ENCODE results near the gene METTL21A. TPM values are rescaled to one million over a fixed set of nuclear protein-coding genes. Genes with fewer than 3 reads are reported as not detected.

Gene METTL21A
- total RNA-seq, 1 donor from 2014 or later = 22.5 TPM

- no peak for DNase-seq (ENCODE audit: extremely low read depth, low read depth, low spot score)
Measured at GRCh38 chr2:207624185-207625013, 795 bp downstream of the METTL21A start.

- no peak for DNase-seq (ENCODE audit: extremely low read depth, low read depth, low spot score)
Measured at GRCh38 chr2:207621501-207622039, 3.6 kb downstream of the METTL21A start.

- DNase-seq (ENCODE audit: extremely low read depth, low read depth, low spot score) = no peak
Measured at GRCh38 chr2:207619764-207620203, 5.4 kb downstream of the METTL21A start.

GRCh38 chr2:207617011-207617671 is 8.1 kb downstream of the METTL21A start:
- DNase-seq (ENCODE audit: extremely low read depth, low read depth, low spot score) = peak; percentile 75

- no peak for DNase-seq (ENCODE audit: extremely low read depth, low read depth, low spot score)
Measured at GRCh38 chr2:207616185-207616584, 9.0 kb downstream of the METTL21A start.

- no peak for DNase-seq (ENCODE audit: extremely low read depth, low read depth, low spot score)
Measured at GRCh38 chr2:207614824-207615223, 10.4 kb downstream of the METTL21A start.

- DNase-seq (ENCODE audit: extremely low read depth, low read depth, low spot score) = no peak
Measured at GRCh38 chr2:207612714-207613113, 12.5 kb downstream of the METTL21A start.

- DNase-seq (ENCODE audit: extremely low read depth, low read depth, low spot score) = no peak
Measured at GRCh38 chr2:207606829-207607228, 18.4 kb downstream of the METTL21A start.

GRCh38 chr2:207606399-207606798 is 18.8 kb downstream of the METTL21A start:
- no peak for DNase-seq (ENCODE audit: extremely low read depth, low read depth, low spot score)

- DNase-seq (ENCODE audit: extremely low read depth, low read depth, low spot score) = no peak
Measured at GRCh38 chr2:207603486-207603885, 21.7 kb downstream of the METTL21A start.

GRCh38 chr2:207601774-207602173 is 23.4 kb downstream of the METTL21A start:
- DNase-seq (ENCODE audit: extremely low read depth, low read depth, low spot score) = no peak

GRCh38 chr2:207600231-207600630 is 25.0 kb downstream of the METTL21A start:
- no peak for DNase-seq (ENCODE audit: extremely low read depth, low read depth, low spot score)

- no peak for DNase-seq (ENCODE audit: extremely low read depth, low read depth, low spot score)
Measured at GRCh38 chr2:207599636-207600035, 25.6 kb downstream of the METTL21A start.

GRCh38 chr2:207594731-207595130 is 30.5 kb downstream of the METTL21A start:
- no peak for DNase-seq (ENCODE audit: extremely low read depth, low read depth, low spot score)

- no peak for DNase-seq (ENCODE audit: extremely low read depth, low read depth, low spot score)
Measured at GRCh38 chr2:207594264-207594663, 30.9 kb downstream of the METTL21A start.

GRCh38 chr2:207593277-207593676 is 31.9 kb downstream of the METTL21A start:
- DNase-seq (ENCODE audit: extremely low read depth, low read depth, low spot score) = no peak

GRCh38 chr2:207589143-207589542 is 36.1 kb downstream of the METTL21A start:
- no peak for DNase-seq (ENCODE audit: extremely low read depth, low read depth, low spot score)

GRCh38 chr2:207587305-207587704 is 37.9 kb downstream of the METTL21A start:
- no peak for DNase-seq (ENCODE audit: extremely low read depth, low read depth, low spot score)

- no peak for DNase-seq (ENCODE audit: extremely low read depth, low read depth, low spot score)
Measured at GRCh38 chr2:207584952-207585351, 40.2 kb downstream of the METTL21A start.

GRCh38 chr2:207571370-207571769 is 53.8 kb downstream of the METTL21A start:
- no peak for DNase-seq (ENCODE audit: extremely low read depth, low read depth, low spot score)

GRCh38 chr2:207567671-207568070 is 57.5 kb downstream of the METTL21A start:
- no peak for DNase-seq (ENCODE audit: extremely low read depth, low read depth, low spot score)
